ENCODE results near the gene HACL1. TPM values are rescaled to one million over a fixed set of nuclear protein-coding genes. Genes with fewer than 3 reads are reported as not detected.

The HACL1 gene
- total RNA-seq, 1 experiment from 2014 or later: 20.5 TPM

DNA sequence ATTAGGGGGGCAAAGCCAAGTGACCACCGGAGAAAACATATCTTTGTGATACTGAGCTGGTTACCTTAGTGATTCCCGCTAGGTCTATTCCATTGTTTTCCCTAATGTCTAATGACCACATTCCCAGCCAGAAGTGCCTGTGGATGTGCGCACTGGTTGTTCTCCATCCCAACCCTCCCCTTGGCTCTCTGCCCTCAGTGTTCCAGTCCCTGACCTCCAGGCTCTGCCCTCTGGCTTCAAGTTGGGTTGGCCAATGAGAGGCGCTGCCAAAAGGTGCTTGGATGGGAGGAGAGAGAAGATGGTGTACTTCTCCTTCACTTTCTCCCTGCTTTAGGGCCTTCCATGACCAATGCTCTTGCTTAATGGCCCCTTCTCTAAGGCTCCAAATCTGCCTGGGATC is 82.3 kb downstream of the HACL1 start:
- ATAC-seq (no peak), DNase-seq (ENCODE audit: low read depth, low spot score) (no peak)
- Histone ChIP-seq H3K79me2 (ENCODE audit: insufficient read depth, low read length) (no peaks in the 10 kb centered on the region), H3K4me2 (ENCODE audit: low read length) (no peak overlapping the region), H2AFZ (ENCODE audit: low read depth, low read length, poor library complexity, severe bottlenecking) (no peak overlapping the region), H3K27ac (ENCODE audit: low read depth, low read length) (no peak overlapping the region), H3K36me3 (ENCODE audit: control insufficient read depth in 1 of 2, insufficient read depth in 2 of 2, low read length in 2 of 2) (no peaks in the 10 kb centered on the region), H3K4me3 (replicated peaks in 1 of 2; ENCODE audit: low read depth in 1 of 2, low read length in 2 of 2) (no peak overlapping the region), H3K9me3 (ENCODE audit: control insufficient read depth in 1 of 2, insufficient read depth in 1 of 2, low read depth in 1 of 2, low read length in 2 of 2) (no peaks in the 10 kb centered on the region), H3K27me3 (ENCODE audit: insufficient read depth, low read length) (no peaks in the 10 kb centered on the region), H4K20me1 (ENCODE audit: insufficient read depth) (no peaks in the 10 kb centered on the region), H3K9me2 (ENCODE audit: insufficient read depth) (no peaks in the 10 kb centered on the region), H3K4me1 (ENCODE audit: control insufficient read depth in 1 of 2, insufficient read depth in 2 of 2, low read length in 2 of 2) (no peaks in the 10 kb centered on the region), H3K9ac (ENCODE audit: low read length) (no peak overlapping the region)
- ChIA-PET POLR2A (no interaction called here), RAD21 (ENCODE audit: low non-redundant PET in 1 of 2, low total read pairs in 2 of 2, uncharacterized antibody in 2 of 2, unreplicated experiment in 2 of 2) (no interaction called here), CTCF (no interaction called here)
- no TSS peak for BruUV-seq (replicated peaks)
- TF ChIP-seq SIN3A (IDR thresholded peaks at IDR 0.05; ENCODE audit: low read depth) (no peak), FOSL1 (IDR thresholded peaks at IDR 0.05; ENCODE audit: low read depth) (no peak), SRF (IDR thresholded peaks at IDR 0.05; ENCODE audit: low read depth) (no peak), EGR1 (IDR thresholded peaks at IDR 0.05; ENCODE audit: low read depth) (no peak), EZH2 (IDR thresholded peaks at IDR 0.05) (no peak), CBX3 (IDR thresholded peaks at IDR 0.05; ENCODE audit: low read depth) (no peak), ZNF274 (IDR thresholded peaks at IDR 0.05; ENCODE audit: low read depth, low read length) (no peak)
- TF ChIP-seq, protein P1, sequence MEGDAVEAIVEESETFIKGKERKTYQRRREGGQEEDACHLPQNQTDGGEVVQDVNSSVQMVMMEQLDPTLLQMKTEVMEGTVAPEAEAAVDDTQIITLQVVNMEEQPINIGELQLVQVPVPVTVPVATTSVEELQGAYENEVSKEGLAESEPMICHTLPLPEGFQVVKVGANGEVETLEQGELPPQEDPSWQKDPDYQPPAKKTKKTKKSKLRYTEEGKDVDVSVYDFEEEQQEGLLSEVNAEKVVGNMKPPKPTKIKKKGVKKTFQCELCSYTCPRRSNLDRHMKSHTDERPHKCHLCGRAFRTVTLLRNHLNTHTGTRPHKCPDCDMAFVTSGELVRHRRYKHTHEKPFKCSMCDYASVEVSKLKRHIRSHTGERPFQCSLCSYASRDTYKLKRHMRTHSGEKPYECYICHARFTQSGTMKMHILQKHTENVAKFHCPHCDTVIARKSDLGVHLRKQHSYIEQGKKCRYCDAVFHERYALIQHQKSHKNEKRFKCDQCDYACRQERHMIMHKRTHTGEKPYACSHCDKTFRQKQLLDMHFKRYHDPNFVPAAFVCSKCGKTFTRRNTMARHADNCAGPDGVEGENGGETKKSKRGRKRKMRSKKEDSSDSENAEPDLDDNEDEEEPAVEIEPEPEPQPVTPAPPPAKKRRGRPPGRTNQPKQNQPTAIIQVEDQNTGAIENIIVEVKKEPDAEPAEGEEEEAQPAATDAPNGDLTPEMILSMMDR (IDR thresholded peaks at IDR 0.05 in 2 of 3, conservative IDR thresholded peaks at IDR 0.05 in 1 of 3; ENCODE audit: borderline replicate concordance in 1 of 3, insufficient read depth in 1 of 3, low read depth in 2 of 3, low read length in 2 of 3): no peak
- TF ChIP-seq, protein P2, sequence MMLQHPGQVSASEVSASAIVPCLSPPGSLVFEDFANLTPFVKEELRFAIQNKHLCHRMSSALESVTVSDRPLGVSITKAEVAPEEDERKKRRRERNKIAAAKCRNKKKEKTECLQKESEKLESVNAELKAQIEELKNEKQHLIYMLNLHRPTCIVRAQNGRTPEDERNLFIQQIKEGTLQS (IDR thresholded peaks at IDR 0.05): no peak
- intact Hi-C loops (cut with micrococcal nuclease): no loop called here
